GM04504 (cell line): ENCODE results near the gene TRMT11.
"Not testable (repeated sequence)": the region's sequence is repeated elsewhere in the genome, so short reads cannot be mapped to it uniquely, and the experiment has no call there.

Experiments used
- DNase-seq: peaks from one replicate; pipeline ENCODE4 v3.0.0-alpha.2; 2012; ENCODE audit warnings: low read depth

The TRMT11 gene

GRCh38 chr6:126047648-126048047 is 61.3 kb downstream of the TRMT11 start:
- DNase-seq, result no peak

GRCh38 chr6:126048635-126049034 is 62.3 kb downstream of the TRMT11 start:
- DNase-seq, result no peak

DNA sequence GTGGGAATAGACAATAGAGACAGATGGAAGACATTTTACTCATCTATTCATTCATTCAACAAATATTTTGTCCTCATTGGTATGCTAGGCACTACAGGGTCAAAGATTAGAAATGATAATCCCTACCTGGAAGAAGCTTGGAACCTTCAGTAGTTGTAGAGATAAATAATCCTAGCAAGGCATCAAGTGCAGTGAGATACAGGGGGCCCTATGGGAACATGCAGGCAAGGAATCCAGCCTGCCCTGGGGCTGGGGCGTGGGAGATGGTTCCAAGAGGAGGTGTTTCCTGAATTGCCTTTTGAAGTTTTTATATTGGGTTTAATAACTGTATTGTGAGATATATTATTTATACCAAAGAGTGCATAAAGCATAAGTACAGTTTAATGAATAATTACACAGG is 64.5 kb downstream of the TRMT11 start:
- no peak for DNase-seq

- no peak for DNase-seq
Observed at GRCh38 chr6:126051791-126052190, 65.5 kb downstream of the TRMT11 start.

- DNase-seq, result no peak
Observed at GRCh38 chr6:126052485-126052884, 66.1 kb downstream of the TRMT11 start.

DNA sequence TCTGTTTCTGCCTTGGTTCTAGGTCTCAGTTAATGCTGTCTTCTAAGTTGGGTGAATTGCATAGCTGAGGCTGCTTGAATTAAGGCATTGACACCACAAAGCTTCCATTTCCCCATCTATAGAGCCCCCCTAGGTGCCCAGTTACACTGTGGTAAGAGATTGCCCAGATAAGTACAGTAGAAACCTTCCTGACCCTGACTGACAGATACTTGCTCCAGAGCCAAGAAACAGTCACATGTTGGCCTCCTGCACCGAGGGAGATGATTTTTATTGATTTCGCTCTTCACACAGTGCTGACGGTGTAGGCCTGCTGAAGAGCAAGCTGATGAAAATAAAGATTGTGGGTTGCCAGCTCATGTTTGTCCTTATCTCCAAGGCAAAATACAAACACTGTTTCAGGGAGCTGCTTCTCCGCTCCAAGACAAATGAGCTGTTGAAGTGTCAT is 67.9 kb downstream of the TRMT11 start:
- no peak for DNase-seq

DNA sequence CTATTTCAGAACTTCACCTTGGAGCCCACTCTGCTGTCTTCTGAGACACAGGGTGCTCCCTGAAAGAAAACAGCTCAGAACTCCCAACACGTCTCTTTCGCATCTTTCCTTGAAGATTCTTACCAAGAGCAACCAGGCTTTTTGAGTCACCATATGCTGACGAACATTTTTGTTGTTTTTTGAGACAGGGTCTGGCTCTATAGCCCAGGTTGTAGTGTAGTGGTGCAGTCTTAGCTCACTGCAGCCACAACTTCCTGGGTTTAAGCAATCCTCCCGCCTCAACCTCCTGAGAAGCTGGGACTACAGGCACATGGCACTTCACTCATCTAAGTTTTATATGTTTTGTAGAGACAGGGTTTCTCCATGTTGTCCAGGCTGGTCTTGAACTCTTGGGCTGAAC is 68.5 kb downstream of the TRMT11 start:
- no peak for DNase-seq

DNA sequence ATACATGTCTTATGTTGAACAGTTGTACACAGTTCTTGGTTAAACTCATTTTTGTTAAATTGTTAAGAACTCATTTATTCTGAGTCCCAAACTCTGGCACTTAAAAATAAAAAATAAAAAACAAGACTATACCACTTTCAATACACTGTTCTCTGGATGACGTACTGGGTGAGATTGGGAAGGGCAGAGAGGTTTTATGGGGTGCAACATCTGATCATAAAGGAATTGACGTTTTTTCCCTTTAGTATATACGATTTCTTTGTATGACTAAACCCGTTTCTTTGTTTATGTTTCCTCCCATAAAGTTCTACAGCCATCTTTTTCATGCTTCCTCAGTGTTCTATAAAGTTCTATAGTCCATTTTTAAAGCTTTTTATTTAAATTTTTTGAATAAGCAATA is 69.1 kb downstream of the TRMT11 start:
- no peak for DNase-seq

DNA sequence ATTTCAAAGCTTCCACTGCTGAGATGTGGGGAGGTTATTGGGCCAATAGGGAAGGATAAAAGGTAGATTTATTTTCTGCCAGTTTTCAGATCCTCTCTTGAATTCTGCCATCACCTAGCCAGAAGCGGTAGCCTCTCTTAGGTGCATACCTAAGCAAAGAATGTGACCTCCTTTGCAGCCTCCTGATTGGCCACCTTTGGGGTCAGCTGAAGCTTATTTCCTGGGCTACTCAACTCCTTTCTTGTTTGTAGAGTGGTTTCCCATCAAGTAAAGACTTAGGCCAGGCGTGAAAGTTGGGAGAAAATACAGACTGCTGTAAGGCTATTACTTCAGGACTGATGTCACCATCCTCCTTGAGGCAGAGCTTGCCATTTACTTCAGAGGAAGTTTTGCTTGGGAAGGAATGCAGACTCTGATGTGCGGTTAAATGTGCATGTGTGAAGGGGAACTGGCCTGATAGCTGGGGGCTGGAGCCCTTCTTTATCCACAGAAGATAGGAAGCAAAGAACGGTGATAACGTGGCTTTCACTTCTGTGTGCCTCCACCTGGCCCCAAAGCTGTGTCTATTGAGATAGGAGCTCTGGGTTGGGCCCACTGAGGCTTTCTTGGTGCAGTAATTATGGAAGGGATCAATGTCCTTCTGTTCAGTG is 70.1 kb downstream of the TRMT11 start:
- no peak for DNase-seq

GRCh38 chr6:126058085-126058484 is 71.7 kb downstream of the TRMT11 start:
- DNase-seq, result not testable (repeated sequence)

- no peak for DNase-seq
Observed at GRCh38 chr6:126060400-126060799, 74.1 kb downstream of the TRMT11 start.

DNA sequence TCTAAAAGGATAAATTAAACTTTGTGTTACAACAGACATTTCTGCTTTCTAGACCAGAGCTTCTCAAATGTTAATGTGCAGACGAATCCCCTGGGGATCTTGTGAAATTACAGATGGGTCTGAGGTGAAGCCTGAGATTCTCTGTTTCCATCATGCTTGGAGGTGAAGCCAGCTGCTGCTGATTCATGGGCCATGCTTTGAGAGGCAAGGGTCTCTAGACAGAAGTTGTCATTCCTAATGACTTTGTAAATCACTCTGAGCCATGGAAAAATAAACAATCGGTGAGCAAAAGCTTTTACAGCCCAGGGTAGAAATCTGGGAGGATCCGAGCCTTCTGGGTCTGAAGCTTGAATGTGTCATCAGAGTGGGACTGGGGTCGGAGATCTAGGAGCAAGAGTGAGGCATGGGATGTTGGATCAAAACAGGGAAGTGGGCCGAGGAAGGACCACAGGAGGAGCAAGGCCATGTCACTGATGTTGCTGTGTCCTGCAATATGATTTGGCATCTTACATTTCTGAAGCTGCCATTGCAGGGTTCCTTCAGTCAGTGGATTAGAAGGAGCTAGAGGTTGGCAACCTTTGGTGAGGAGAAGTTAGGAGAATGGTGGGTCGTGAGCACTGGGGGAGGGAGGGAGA is 77.3 kb downstream of the TRMT11 start:
- no peak for DNase-seq

DNA sequence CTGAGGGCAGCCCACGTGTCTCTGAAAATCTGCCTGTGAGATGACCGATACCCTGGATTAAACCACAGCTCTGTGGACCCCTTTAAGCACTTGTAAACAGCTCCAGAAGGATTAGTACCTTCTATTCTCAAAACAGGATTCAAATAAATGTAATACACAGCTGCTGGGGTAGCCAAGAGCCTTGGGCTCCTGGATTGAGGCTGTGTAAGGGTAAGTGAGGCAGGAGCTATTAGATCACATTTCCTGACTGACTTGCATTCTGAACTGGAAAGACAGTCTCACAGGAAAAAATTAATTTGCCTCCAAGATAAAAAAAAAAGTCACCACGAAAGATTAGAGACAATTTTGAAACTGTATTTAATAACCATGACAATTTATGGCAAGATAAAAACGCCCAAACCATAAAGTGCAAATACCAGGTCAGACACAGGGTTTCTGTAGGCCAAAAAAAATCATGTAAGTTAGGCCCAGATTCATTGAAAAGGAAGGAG is 78.0 kb downstream of the TRMT11 start:
- no peak for DNase-seq

DNA sequence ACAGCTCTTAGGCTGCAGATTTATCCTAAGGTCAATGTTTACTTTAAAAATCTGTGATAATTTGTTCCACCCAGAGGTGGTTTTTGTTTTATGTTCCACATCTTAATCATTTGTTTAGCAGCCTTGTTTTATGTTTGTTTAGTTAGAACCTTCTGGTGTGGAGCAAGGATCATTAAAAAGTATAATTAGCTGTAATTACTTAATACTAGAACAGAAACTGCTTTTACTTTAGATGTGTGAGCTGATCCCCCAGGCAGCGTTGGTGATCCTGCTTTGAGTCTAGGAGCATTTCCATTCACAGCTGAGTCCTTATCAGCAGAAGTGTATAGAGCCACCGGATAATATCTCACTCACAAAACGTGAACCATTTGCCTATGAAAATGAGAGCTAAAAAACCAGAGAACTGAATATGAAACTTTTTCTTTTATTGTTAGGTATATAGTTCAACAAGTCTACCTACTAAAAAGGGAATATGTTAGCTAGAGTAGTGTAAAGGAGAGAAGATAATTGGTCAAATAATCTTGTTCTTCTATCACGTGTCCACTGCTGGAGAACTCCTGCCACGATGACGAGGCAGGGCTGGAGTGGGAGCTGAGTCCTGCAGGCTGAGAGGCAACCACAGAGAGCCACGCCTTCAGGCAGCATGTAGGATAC is 78.5 kb downstream of the TRMT11 start:
- DNase-seq, result no peak

- no peak for DNase-seq
Observed at GRCh38 chr6:126066053-126067048, 80.0 kb downstream of the TRMT11 start.

GRCh38 chr6:126067073-126067472 is 80.7 kb downstream of the TRMT11 start:
- DNase-seq, result no peak

DNA sequence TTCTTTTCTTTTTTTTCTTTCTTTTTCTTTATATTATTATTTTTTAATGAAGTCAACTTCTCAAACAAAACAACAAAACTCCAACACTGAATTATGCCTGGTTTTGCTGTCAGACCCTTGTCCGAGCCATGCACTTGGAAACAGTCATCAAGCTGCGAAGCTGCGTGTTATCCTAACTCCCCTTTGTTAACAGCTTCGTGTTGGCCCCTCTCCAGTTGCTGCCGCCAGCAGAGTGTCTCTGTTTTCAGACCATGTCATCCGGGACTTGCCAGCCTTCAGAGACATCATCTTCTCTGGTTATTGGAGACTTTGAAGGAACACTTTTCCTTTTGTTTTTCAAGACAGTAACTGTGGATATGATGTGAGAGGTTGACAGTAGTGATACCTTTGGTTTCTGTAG is 83.1 kb downstream of the TRMT11 start:
- no peak for DNase-seq

GRCh38 chr6:126071000-126071647 is 84.8 kb downstream of the TRMT11 start:
- peak; percentile 65 for DNase-seq

GRCh38 chr6:126072172-126072571 is 85.8 kb downstream of the TRMT11 start:
- no peak for DNase-seq

- no peak for DNase-seq
Observed at GRCh38 chr6:126072834-126073233, 86.5 kb downstream of the TRMT11 start.

- no peak for DNase-seq
Observed at GRCh38 chr6:126075335-126076071, 89.2 kb downstream of the TRMT11 start.
